HK-2 (cell line): ENCODE data around the gene FKBP8.
"Not testable (repeated sequence)": the region's sequence is repeated elsewhere in the genome, so short reads cannot be mapped to it uniquely, and the experiment has no call there.

Source experiments
- DNase-seq: peaks from one replicate; pipeline ENCODE4 v3.0.0-alpha.2; 2018; ENCODE audit not compliant: unreplicated experiment

The FKBP8 gene

DNA sequence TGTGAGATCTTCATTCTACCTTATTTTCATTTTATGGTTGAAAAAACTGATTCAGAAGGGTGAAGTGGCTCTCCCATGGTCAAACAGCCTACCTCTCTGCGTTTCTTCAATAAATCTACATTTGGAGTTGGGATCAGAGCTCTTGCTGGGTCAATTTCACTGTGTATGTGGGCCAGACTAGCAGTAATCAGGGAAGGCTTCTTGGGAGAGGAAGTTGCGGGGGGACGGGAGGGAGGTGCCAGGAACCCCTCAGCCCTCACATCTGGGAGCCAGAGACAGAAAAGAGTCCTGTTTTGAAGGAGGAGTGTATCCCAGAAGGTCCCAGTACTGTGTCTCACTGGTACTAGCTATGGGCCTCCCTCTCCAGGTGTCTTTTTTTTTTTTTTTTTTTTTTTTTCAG is 15.2 kb upstream of the FKBP8 start:
- DNase-seq = no peak

- no peak for DNase-seq
Observed at GRCh38 chr19:18558202-18558555, 14.8 kb upstream of the FKBP8 start.

- peak; percentile 97 for DNase-seq
Observed at GRCh38 chr19:18557411-18558201, 14.2 kb upstream of the FKBP8 start, which contains the start of gene KXD1. Gene KXD1 (plus strand): TSS chr19:18557870. CDS start chr19:18562057, 4,187 bp downstream.

DNA sequence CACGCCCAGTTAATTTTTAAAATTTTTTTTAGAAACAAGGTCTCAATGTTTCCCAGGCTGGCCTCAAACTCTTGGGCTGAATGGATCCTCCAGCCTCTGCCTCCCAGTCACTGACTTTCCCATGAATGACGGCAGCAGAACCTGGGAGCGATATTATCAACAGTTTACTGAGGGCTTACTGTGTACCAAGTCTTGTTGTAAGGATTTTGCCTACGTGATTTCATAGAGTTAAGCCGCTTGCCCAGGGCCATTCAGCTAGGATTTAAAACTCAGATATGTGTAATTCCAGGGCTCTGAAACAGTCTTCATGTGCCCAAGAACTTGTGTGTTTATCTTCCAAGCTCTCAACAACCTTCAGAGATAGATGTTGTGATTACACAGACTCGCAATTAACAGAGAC is 8.3 kb upstream of the FKBP8 start:
- no peak for DNase-seq

- peak; percentile 62 for DNase-seq
Observed at GRCh38 chr19:18543814-18544475, 572 bp upstream of the FKBP8 start.

GRCh38 chr19:18541992-18542940 is 1.1 kb downstream of the FKBP8 start:
- no peak for DNase-seq

- no peak for DNase-seq
Observed at GRCh38 chr19:18541258-18541991, 1.9 kb downstream of the FKBP8 start.

- DNase-seq = not testable (repeated sequence)
Observed at GRCh38 chr19:18540200-18540599, 3.2 kb downstream of the FKBP8 start.

GRCh38 chr19:18539372-18539771 is 4.0 kb downstream of the FKBP8 start:
- DNase-seq = no peak

DNA sequence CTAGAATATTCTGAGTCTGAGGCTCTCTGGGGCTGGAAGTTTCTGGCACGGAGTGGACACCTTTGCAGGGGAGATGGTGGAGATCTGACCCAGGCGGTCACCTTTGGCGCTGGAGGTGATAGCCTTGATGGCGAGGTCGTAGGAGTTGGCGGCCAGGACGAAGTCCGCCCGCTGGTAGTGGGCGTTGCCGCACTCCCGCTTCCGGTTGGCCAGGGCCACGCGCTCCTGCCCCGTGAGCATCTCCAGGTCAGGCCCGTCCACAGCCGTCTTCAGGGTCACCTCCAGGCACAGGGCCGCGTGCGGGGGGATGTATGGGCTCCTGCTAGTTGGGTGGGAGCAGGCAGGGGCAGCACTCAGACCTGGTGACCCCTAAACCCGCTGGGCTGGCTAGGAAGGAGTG is 5.3 kb downstream of the FKBP8 start:
- no peak for DNase-seq

GRCh38 chr19:18537431-18537830 is 5.9 kb downstream of the FKBP8 start:
- DNase-seq = no peak

- DNase-seq = no peak
Observed at GRCh38 chr19:18536475-18536874, 6.9 kb downstream of the FKBP8 start.

DNA sequence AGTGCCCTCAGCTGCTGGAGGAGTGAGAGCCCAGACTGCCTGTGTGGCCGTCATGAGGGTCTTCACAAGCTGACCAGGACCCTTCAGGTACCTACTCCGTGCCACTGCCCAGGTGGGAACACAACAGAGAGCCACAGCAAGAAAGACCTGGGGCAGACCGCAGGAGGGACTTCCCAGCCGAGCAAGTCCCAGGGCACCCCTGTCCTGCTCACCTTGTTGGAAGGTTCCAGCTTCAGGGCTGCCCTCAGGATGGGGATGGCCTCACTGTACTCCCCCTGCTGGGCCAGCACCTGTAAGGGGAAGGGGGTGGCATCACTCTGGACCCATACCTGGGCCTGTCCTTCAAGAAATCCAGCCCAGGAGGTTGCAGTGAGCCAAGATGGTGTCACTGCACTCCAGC is 10.3 kb downstream of the FKBP8 start:
- no peak for DNase-seq

- DNase-seq = no peak
Observed at GRCh38 chr19:18532168-18532890, 11.0 kb downstream of the FKBP8 start.

- DNase-seq = no peak
Observed at GRCh38 chr19:18531485-18531884, 11.9 kb downstream of the FKBP8 start.

DNA sequence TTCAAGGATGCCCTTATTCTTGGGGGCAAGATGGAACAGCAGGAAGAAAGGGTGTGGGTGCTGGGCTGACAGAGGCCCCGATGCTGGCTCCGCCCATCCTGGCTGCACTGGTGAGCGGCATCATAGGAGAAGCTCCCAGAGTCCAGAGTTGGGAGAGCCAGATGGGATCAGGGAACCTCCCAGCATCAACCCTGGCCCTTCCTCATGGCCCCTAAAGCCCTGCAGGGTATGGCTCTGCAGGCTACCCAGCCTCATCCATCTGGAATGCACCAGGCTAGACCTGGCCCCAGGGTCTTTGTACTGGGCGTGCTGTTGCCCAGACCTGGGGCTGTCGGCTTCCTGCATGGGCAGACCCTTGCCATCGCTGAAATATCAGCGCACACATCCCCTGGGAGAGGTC is 13.6 kb downstream of the FKBP8 start:
- no peak for DNase-seq

DNA sequence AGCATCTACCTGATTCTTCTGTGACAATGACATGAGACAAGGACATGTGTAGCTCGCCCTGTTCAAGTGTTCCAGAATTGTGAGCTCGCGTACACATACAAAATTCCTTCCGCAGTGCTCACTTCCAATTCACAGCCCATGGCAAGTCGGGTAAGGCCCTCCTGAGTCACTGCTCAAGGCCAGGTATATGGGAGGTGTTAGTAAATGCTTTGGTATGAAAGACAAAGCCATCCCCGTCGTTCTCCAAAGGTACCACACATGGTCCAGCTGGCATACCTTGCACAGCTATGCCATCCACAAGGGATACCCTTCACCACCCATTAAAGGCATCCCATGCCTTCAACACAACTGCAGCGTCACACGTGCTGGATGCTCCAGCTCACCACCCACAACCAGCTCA is 17.1 kb downstream of the FKBP8 start:
- DNase-seq = no peak

DNA sequence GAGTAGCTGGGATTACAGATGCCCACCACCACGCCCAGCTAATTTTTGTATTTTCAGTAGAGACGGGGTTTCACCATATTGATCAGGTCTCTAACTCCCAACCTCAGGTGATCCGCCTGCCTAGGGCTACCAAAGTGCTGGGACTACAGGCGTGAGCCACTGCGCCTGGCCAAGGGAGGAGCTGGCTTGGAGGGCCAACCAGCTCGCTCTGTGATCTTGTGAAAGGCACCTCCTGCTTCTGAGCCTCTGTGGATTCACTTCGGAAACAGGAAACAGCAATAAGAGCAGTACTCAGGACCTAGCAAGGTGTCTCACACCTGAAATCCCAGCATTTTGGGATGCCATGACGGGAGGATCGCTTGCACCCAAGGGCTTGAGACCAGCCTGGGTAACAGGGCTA is 19.5 kb downstream of the FKBP8 start:
- no peak for DNase-seq

GRCh38 chr19:18522862-18523440 is 20.4 kb downstream of the FKBP8 start:
- DNase-seq = not testable (repeated sequence)

DNA sequence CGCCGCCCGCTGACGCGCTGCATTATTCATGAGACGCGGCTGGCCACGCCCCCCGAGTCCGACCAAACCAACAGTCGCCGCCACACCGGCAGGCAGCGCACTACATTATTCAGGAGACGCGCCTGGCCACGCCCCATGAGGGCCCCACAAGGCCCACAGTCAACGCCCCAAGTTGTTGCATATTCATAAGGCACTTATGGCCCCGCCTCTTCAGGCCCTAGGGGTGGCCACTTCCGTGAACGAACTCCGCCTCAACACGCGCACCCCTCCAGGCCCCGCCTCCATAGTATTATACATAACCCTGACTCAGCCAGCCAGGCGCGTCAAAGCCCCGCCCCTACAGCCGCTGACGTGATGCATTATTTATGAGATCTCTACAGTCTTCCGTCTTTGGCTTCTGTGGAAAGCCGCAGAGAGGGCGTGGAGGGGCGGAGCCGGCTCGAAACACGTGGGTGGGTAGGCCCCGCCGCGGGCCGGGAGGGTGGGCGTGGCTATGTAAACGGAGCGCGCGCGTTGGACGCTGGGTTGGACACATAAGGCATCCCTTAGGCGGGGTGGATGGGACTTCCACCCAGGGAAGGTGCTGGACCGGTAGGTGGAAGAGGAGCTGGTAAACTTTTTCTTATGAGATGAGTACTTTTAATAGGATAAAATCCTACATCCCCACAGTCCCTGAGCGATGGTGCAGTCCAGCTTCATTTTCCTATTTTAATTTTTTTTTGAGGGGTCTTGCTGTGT is 21.1 kb downstream of the FKBP8 start:
- peak; percentile 99 for DNase-seq
